ENCODE results near the gene SHC3.

DNA sequence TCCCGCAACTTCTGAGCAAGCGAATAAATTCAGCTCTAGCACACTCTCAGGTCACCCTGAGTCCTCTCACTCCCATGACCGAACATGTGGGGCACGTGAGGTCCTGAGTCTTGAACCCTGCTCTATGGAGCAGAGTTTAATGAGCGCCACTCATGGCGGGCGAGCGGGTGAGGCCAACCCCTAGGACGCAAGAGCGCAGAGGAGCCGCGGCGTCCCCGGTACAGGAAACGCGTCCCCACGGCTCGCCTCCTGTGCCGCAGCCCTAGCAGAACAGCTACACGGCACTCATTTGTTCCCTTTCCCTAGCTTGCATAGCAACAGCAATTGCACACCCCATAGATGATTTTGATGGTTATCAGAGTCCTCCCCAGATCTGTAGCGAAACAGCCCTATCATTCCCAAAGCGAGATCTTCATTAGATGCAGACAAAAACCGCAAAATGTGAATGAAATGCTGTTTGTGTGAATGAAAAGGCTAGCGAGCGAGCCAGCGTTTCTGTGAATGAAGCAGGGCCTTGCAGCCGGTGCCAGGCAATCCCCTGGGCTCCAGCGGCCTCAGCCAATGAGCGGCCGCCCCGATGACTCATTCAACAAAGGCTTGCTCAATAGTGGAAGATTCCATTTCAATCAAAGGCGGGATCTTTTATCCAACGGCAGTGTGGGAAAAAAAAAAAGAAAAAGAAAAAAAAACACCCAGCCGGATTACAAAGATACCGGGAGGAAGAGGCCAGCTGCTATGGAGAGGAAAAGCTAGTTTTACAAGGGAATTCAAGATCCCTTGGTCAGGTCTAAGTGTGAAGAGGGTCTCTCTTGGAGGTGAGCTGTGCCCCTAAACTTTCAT lies 1.5 kb upstream of the SHC3 start:
- TF ChIP-seq, protein P1, sequence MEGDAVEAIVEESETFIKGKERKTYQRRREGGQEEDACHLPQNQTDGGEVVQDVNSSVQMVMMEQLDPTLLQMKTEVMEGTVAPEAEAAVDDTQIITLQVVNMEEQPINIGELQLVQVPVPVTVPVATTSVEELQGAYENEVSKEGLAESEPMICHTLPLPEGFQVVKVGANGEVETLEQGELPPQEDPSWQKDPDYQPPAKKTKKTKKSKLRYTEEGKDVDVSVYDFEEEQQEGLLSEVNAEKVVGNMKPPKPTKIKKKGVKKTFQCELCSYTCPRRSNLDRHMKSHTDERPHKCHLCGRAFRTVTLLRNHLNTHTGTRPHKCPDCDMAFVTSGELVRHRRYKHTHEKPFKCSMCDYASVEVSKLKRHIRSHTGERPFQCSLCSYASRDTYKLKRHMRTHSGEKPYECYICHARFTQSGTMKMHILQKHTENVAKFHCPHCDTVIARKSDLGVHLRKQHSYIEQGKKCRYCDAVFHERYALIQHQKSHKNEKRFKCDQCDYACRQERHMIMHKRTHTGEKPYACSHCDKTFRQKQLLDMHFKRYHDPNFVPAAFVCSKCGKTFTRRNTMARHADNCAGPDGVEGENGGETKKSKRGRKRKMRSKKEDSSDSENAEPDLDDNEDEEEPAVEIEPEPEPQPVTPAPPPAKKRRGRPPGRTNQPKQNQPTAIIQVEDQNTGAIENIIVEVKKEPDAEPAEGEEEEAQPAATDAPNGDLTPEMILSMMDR (IDR thresholded peaks at IDR 0.05): no peak
- TF ChIP-seq EP300 (IDR thresholded peaks at IDR 0.05): peak in 1 of 2 donors; percentile 83
